HepG2 (cell line): ENCODE results near the gene ZSWIM6. TPM values are rescaled to one million over a fixed set of nuclear protein-coding genes. Genes with fewer than 3 reads are reported as not detected.

Experiments used
- ATAC-seq: fragments of 200-7000 bp; cut with Tn5 transposase; 3 replicates; pipeline ENCODE4 v1.9.1; 2020; ENCODE audit warnings: mild to moderate bottlenecking, moderate library complexity
- BruUV-seq: library from RNA; stranded (reverse); fragments of 400-500 nt; replicated peaks from 2 replicates; lab custom pipeline; 2021; lab: Mats Ljungman, UMichigan
- CTCF ChIA-PET: fragments of 300-600 bp; formaldehyde crosslinking; extraction: SDS; loops from one replicate; lab custom pipeline; 2021; ENCODE audit warnings: low total read pairs, inconsistent platforms, low intra/inter-chr PET ratio; lab: Yijun Ruan, JAX
- POLR2A ChIA-PET: fragments of 350-600 bp; sonication (Branson Sonifier 250); formaldehyde crosslinking; loops from one replicate; lab custom pipeline; 2020; ENCODE audit warnings: antibody characterized with exemption, inconsistent platforms; lab: Yijun Ruan, JAX
- DNase-seq: peaks from one replicate; pipeline ENCODE4 v3.0.0-alpha.2; 2015; ENCODE audit warnings: low spot score
- FAIRE-seq: peaks from 3 replicates; lab custom pipeline; 2011; peaks lifted over from hg19 to GRCh38; lab: Jason Lieb, UNC
- H2AFZ ChIP-seq: one replicate; pipeline ENCODE4 v1.6.1; 2011; ENCODE audit warnings: low read length, inconsistent platforms
- H3K27ac ChIP-seq: fragments of 300-600 bp; 3 replicates; pipeline ENCODE4 v1.8.0; 2011; ENCODE audit warnings: mixed run types, mild to moderate bottlenecking, mixed read lengths, low read length, inconsistent platforms; ENCODE audit not compliant: insufficient read depth; ENCODE audit errors: extremely low read length
- H3K27me3 ChIP-seq, 2 experiments: fragments of 200-600 bp in 1 of 2; 2 replicates in 1 of 2; 3 replicates in 1 of 2; pipeline versions ENCODE4 v1.6.0 to v1.8.0; 2011; ENCODE audit warnings: low read length in 2 of 2, mild to moderate bottlenecking in 2 of 2, moderate library complexity in 2 of 2, inconsistent platforms in 1 of 2; ENCODE audit not compliant: insufficient read depth in 2 of 2, control insufficient read depth in 1 of 2
- H3K36me3 ChIP-seq, 2 experiments: fragments of 200-600 bp in 1 of 2; replicated peaks in 1 of 2; 2 replicates in 1 of 2; 3 replicates in 1 of 2; pipeline versions ENCODE4 v1.5.1 to v1.8.0; 2011; ENCODE audit warnings: low read length in 2 of 2, inconsistent platforms in 1 of 2; ENCODE audit not compliant: insufficient read depth in 2 of 2, control insufficient read depth in 1 of 2
- H3K4me1 ChIP-seq: 2 replicates; pipeline ENCODE4 v1.5.1; 2012; ENCODE audit warnings: low read length, inconsistent platforms; ENCODE audit not compliant: insufficient read depth
- H3K4me2 ChIP-seq: 2 replicates; pipeline ENCODE4 v1.6.0; 2011; ENCODE audit warnings: low read depth, low read length, inconsistent platforms
- H3K4me3 ChIP-seq, 3 experiments: fragments of 200-600 bp in 1 of 3; sonication (generic), shearing (Covaris generic) in 1 of 3; replicated peaks in 1 of 3; 2 replicates each; pipeline ENCODE4 v1.5.1; 2011 to 2016; ENCODE audit warnings: low read length in 3 of 3, inconsistent platforms in 2 of 3, low read depth in 2 of 3, mild to moderate bottlenecking in 2 of 3, control low read depth in 1 of 3, mixed read lengths in 1 of 3; ENCODE audit not compliant: insufficient read depth in 1 of 3
- H3K79me2 ChIP-seq: one replicate; pipeline ENCODE4 v1.6.1; 2011; ENCODE audit warnings: low read length, inconsistent platforms; ENCODE audit not compliant: insufficient read depth
- H3K9ac ChIP-seq: 2 replicates; pipeline ENCODE4 v1.6.0; 2011; ENCODE audit warnings: mild to moderate bottlenecking, low read depth, low read length, inconsistent platforms; ENCODE audit not compliant: insufficient read depth
- H3K9me3 ChIP-seq: 2 replicates; pipeline ENCODE4 v1.5.1; 2012; ENCODE audit warnings: mild to moderate bottlenecking, low read length
- H4K20me1 ChIP-seq: 2 replicates; pipeline ENCODE4 v1.6.0; 2011; ENCODE audit warnings: inconsistent platforms, mild to moderate bottlenecking, low read length, moderate library complexity; ENCODE audit not compliant: insufficient read depth
- CBFB ChIP-seq: sonication (generic); formaldehyde crosslinking; IDR thresholded peaks from 2 replicates; pipeline ENCODE4 v1.4.0; 2020; ENCODE audit warnings: missing genetic modification reagents
- CENPT ChIP-seq: sonication (generic); formaldehyde crosslinking; IDR thresholded peaks from 2 replicates; pipeline ENCODE4 v1.8.0; 2022; ENCODE audit warnings: low read depth, mild to moderate bottlenecking, moderate library complexity, missing genetic modification reagents
- HDAC2 ChIP-seq: sonication (generic); formaldehyde crosslinking; IDR thresholded peaks from 2 replicates; pipeline ENCODE4 v1.4.0; 2020; ENCODE audit warnings: missing genetic modification reagents
- HNRNPLL ChIP-seq: fragments of 200-400 bp; formaldehyde crosslinking; IDR thresholded peaks from 2 replicates; pipeline ENCODE4 v1.6.1; 2017; ENCODE audit warnings: mild to moderate bottlenecking, low read depth, low read length; ENCODE audit not compliant: poor library complexity, severe bottlenecking
- NR2F1 ChIP-seq, 2 experiments: fragments of 450-650 bp in 1 of 2; formaldehyde crosslinking in 1 of 2; IDR thresholded peaks; 2 replicates each; pipeline versions ENCODE4 v1.5.0 to v1.6.1; 2016 to 2020; ENCODE audit warnings: mild to moderate bottlenecking in 1 of 2, missing compliant biosample characterization in 1 of 2, missing genetic modification reagents in 1 of 2, moderate library complexity in 1 of 2
- NR3C1 ChIP-seq: sonication (generic); formaldehyde crosslinking; IDR thresholded peaks from 2 replicates; pipeline ENCODE4 v1.4.0; 2020; ENCODE audit warnings: missing genetic modification reagents
- SALL2 ChIP-seq: sonication (generic); formaldehyde crosslinking; IDR thresholded peaks from 2 replicates; pipeline ENCODE4 v1.8.1; 2023; ENCODE audit warnings: mild to moderate bottlenecking, missing genetic modification reagents, inconsistent platforms
- SUZ12 ChIP-seq: fragments of 150-350 bp; IDR thresholded peaks from 2 replicates; pipeline ENCODE4 v1.6.1; 2014; ENCODE audit warnings: low read depth, low read length
- ZNF235 ChIP-seq: sonication (generic); formaldehyde crosslinking; IDR thresholded peaks from 2 replicates; pipeline ENCODE4 v1.8.1; 2023; ENCODE audit warnings: mild to moderate bottlenecking, missing genetic modification reagents, borderline replicate concordance
- ZNF24 ChIP-seq: fragments of 450-650 bp; IDR thresholded peaks from 2 replicates; pipeline ENCODE4 v1.6.1; 2017; ENCODE audit warnings: antibody characterized with exemption, mild to moderate bottlenecking
- ZNF317 ChIP-seq: sonication (generic); formaldehyde crosslinking; IDR thresholded peaks from 2 replicates; pipeline ENCODE4 v1.5.0; 2020; ENCODE audit warnings: mild to moderate bottlenecking, missing genetic modification reagents
- WGBS: methylation state at CpG from one replicate; pipeline ENCODE4 v1.1.6; 2017; ENCODE audit warnings: low lambda C conversion rate; 5-methylcytosine and 5-hydroxymethylcytosine counted together
- in situ Hi-C: cut with HindIII; loops from 2 replicates; pipeline ENCODE4 v1.10.0; 2017; ENCODE audit warnings: low pct_unique_long_range_greater_than_20kb; ENCODE audit not compliant: extremely low pct_ligation_motif_present
- intact Hi-C: fragments of 100-400 bp; cut with micrococcal nuclease; formaldehyde crosslinking; loops from one replicate; pipeline ENCODE4 v1.10.0; 2022; ENCODE audit not compliant: unreplicated experiment
- polyA plus RNA-seq, 8 experiments: library from polyadenylated mRNA; depleted of rRNA in 3 of 8; stranded (reverse) in 7 of 8; unstranded in 1 of 8; fragments of >200 nt; fragmentation: Illumina TruSeq in 4 of 8; extraction: Trizol in 4 of 8; gene quantifications; 2 replicates each; pipeline versions ENCODE4 v1.2.1 to v1.2.3, GENCODE V29; 2011 to 2016; ENCODE audit warnings: low read depth in 4 of 8, missing spikeins in 1 of 8, mixed read lengths in 1 of 8; ENCODE audit not compliant: insufficient read depth in 1 of 8
- total RNA-seq, 5 experiments: library from RNA; depleted of rRNA; stranded (reverse); fragments of >200 nt; fragmentation: Illumina TruSeq; extraction: Trizol; gene quantifications; 2 replicates each; pipeline ENCODE4 v1.2.3, GENCODE V29; 2016; ENCODE audit warnings: low read depth in 1 of 5
- TF ChIP-seq, protein P1 (sequence below), 2 experiments: sonication (generic) in 1 of 2; formaldehyde crosslinking in 1 of 2; IDR thresholded peaks; 2 replicates each; pipeline versions ENCODE4 v1.5.1 to v1.6.1; 2011 to 2020; ENCODE audit warnings: borderline replicate concordance in 1 of 2, low read depth in 1 of 2, low read length in 1 of 2, mild to moderate bottlenecking in 1 of 2, missing genetic modification reagents in 1 of 2, moderate library complexity in 1 of 2
- TF ChIP-seq, protein P2 (sequence below): sonication (generic); formaldehyde crosslinking; IDR thresholded peaks from 2 replicates; pipeline ENCODE4 v1.8.1; 2022; ENCODE audit warnings: low read depth, mild to moderate bottlenecking, missing genetic modification reagents
- TF ChIP-seq, protein P3 (sequence below): sonication (generic); formaldehyde crosslinking; IDR thresholded peaks from 2 replicates; pipeline ENCODE4 v1.9.0; 2021; ENCODE audit warnings: missing genetic modification reagents, borderline replicate concordance
- TF ChIP-seq, protein P4 (sequence below): sonication (generic); formaldehyde crosslinking; IDR thresholded peaks from 2 replicates; pipeline ENCODE4 v1.5.0; 2020; ENCODE audit warnings: missing genetic modification reagents

Gene ZSWIM6
- total and polyA plus RNA-seq, 2 of the 13 experiments (the other 11 are each of a cell fraction or from before 2014, with no cell fraction given): 0.82 to 1.9 TPM

DNA sequence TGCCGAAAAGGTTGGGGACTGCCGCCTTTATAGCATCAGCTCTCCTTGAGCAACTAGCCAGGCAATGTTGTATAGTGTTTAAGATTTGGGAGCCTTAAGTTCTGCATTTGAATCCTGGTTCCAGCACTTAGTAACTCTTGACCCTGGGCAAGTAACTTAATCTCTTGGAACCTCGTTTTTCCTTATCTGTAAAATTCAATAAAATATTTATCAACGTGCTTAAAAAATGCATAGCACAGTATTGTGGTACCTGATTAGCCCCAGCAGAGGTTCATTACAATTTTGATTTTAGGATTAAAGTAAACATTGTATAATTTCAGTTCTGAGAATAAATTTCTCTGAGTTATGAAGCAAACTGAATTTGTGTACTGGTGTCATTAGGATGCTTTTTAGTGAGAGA is 66.4 kb downstream of the ZSWIM6 start (continued):
- TF ChIP-seq, protein P1, sequence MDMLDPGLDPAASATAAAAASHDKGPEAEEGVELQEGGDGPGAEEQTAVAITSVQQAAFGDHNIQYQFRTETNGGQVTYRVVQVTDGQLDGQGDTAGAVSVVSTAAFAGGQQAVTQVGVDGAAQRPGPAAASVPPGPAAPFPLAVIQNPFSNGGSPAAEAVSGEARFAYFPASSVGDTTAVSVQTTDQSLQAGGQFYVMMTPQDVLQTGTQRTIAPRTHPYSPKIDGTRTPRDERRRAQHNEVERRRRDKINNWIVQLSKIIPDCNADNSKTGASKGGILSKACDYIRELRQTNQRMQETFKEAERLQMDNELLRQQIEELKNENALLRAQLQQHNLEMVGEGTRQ (IDR thresholded peaks at IDR 0.05; ENCODE audit: low read depth, low read length): no peak
- TF ChIP-seq, protein P1 (CRISPR knock-in tag; IDR thresholded peaks at IDR 0.05; ENCODE audit: borderline replicate concordance): no peak
- TF ChIP-seq CENPT (CRISPR knock-in tag): no peak
- no peak for TF ChIP-seq SALL2 (CRISPR knock-in tag)

DNA sequence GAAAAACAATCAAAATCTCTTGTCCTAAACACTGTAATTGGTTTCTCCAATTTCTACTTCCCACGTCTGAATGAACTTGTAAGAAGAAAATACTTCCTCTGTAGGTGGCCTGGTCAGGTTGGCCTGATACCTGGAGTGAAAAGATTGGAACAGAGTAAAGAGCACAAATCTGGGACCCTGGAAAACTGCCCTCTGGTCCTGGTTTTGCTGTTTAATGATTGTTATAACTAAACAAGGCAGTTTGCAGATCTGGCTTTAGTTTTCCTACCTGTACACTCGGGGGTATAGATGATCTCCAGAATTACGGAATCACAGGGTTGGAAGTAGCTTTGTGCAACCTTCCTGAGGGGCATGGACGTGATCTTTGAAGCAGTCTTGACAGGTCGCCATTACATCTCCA is 67.6 kb downstream of the ZSWIM6 start:
- no peak overlapping the region for H2AFZ ChIP-seq
- no peaks in the 10 kb centered on the region for H3K36me3 ChIP-seq
- no peak overlapping the region for H3K27ac ChIP-seq
- no peak overlapping the region for H3K4me2 ChIP-seq
- BruUV-seq: no TSS peak
- no peak overlapping the region for H3K9ac ChIP-seq
- ChIA-PET CTCF (no interaction called here), POLR2A (no interaction called here)
- H4K20me1 ChIP-seq: no peaks in the 10 kb centered on the region
- 62% methylated on average over 5 of the region's 5 CpGs for WGBS
- FAIRE-seq: no peak
- intact Hi-C loops: no loop called here
- no peaks in the 10 kb centered on the region for H3K79me2 ChIP-seq
- in situ Hi-C loops: no loop called here
- no peaks in the 10 kb centered on the region for H3K9me3 ChIP-seq
- no peaks in the 10 kb centered on the region for H3K27me3 ChIP-seq
- no peak for ATAC-seq
- no peak for DNase-seq
- H3K4me3 ChIP-seq: no peak overlapping the region
- H3K4me1 ChIP-seq: no peaks in the 10 kb centered on the region
- TF ChIP-seq, protein P2, sequence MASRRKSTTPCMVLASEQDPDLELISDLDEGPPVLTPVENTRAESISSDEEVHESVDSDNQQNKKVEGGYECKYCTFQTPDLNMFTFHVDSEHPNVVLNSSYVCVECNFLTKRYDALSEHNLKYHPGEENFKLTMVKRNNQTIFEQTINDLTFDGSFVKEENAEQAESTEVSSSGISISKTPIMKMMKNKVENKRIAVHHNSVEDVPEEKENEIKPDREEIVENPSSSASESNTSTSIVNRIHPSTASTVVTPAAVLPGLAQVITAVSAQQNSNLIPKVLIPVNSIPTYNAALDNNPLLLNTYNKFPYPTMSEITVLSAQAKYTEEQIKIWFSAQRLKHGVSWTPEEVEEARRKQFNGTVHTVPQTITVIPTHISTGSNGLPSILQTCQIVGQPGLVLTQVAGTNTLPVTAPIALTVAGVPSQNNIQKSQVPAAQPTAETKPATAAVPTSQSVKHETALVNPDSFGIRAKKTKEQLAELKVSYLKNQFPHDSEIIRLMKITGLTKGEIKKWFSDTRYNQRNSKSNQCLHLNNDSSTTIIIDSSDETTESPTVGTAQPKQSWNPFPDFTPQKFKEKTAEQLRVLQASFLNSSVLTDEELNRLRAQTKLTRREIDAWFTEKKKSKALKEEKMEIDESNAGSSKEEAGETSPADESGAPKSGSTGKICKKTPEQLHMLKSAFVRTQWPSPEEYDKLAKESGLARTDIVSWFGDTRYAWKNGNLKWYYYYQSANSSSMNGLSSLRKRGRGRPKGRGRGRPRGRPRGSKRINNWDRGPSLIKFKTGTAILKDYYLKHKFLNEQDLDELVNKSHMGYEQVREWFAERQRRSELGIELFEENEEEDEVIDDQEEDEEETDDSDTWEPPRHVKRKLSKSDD (CRISPR knock-in tag): no peak
- TF ChIP-seq NR3C1: no peak
- no peak for TF ChIP-seq SUZ12
- TF ChIP-seq CBFB (CRISPR knock-in tag): no peak
- no peak for TF ChIP-seq ZNF317 (CRISPR knock-in tag)
- no peak for TF ChIP-seq ZNF24
- TF ChIP-seq HNRNPLL: no peak
- TF ChIP-seq, protein P3, sequence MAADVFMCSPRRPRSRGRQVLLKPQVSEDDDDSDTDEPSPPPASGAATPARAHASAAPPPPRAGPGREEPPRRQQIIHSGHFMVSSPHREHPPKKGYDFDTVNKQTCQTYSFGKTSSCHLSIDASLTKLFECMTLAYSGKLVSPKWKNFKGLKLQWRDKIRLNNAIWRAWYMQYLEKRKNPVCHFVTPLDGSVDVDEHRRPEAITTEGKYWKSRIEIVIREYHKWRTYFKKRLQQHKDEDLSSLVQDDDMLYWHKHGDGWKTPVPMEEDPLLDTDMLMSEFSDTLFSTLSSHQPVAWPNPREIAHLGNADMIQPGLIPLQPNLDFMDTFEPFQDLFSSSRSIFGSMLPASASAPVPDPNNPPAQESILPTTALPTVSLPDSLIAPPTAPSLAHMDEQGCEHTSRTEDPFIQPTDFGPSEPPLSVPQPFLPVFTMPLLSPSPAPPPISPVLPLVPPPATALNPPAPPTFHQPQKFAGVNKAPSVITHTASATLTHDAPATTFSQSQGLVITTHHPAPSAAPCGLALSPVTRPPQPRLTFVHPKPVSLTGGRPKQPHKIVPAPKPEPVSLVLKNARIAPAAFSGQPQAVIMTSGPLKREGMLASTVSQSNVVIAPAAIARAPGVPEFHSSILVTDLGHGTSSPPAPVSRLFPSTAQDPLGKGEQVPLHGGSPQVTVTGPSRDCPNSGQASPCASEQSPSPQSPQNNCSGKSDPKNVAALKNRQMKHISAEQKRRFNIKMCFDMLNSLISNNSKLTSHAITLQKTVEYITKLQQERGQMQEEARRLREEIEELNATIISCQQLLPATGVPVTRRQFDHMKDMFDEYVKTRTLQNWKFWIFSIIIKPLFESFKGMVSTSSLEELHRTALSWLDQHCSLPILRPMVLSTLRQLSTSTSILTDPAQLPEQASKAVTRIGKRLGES: no peak
- no peak for TF ChIP-seq HDAC2 (CRISPR knock-in tag)
- no peak for TF ChIP-seq ZNF235
- no peak for TF ChIP-seq NR2F1 (CRISPR knock-in tag; IDR thresholded peaks at IDR 0.05)
- TF ChIP-seq, protein P4, sequence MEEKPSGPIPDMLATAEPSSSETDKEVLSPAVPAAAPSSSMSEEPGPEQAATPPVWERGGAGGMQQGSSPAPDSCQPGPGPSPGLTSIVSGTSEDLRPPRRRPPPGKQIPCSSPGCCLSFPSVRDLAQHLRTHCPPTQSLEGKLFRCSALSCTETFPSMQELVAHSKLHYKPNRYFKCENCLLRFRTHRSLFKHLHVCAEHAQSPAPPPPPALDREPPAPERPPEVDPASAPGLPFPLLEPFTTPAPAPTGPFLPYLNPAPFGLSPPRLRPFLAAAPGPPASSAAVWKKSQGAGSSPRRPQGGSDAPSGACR: no peak
